HG03457 (cell line): ENCODE measurements around the gene KCNIP1.
A peak's percentile ranks its signal among the peaks of the same experiment; 100 is the strongest.

ENCODE experiments used
- ATAC-seq: cut with Tn5 transposase; IDR thresholded peaks from one replicate; pipeline ENCODE4 v1.9.1; 2021; ENCODE audit warnings: moderate number of reproducible peaks; ENCODE audit not compliant: unreplicated experiment

The KCNIP1 gene

GRCh38 chr5:170638454-170639220 lies 134.8 kb downstream of the KCNIP1 start:
- peak; percentile 59 for ATAC-seq

- no peak for ATAC-seq
Observed at GRCh38 chr5:170639221-170639925, 135.6 kb downstream of the KCNIP1 start.

- ATAC-seq = no peak
Observed at GRCh38 chr5:170640731-170641588, 137.1 kb downstream of the KCNIP1 start.

DNA sequence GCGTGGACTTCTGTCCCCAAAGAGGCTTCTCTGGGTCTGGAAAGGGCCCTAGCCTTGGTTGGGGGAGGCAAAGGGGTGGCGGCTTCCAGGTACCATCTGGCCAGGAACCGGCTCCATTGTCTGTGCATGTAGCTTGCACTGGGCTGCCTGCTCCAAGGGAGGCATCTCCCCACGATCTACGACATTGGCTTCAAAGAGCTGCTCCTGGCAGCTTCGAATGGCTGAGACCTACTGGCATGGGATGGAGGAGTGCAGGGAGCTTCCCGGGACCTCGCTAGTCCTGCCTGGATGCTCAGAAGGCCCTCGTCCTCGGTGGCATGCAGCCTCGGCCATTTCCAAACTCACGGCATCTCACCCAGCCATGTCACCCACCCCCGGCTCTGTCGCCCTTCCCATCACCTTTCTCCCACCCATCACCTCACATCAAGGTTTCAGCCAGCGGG lies 137.8 kb downstream of the KCNIP1 start:
- ATAC-seq = no peak

DNA sequence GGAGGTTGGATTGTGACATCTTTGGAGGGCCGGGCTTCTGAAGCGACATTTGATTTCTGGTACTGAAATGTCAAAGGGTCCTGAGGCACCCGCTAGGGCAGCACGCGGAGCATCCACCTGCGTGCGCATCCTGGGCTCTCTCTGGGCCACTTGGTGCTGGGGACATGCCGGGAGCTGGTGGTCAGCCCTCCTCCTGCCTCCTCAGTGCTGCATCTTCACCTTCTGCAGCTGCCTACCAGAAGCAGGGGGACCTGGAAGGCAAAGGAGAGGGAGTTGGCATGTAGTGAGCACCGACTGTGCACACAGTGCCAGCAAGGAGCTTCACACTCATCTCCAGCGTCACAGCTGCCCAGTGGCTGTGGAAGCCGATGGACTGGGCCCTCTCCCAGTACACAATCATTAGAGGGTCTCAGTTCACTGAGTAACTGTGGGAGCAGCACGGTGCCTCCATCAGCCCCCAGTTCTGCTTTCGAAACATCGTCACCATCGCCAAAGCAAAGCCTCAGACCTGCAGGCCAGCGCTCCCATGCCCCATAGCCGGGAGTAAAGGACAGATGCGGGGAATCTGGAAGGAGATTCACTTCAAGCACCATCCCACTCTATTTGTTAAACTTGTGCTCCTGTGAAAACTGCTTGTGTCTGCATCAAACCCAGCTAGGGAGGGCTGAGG lies 138.4 kb downstream of the KCNIP1 start:
- ATAC-seq = no peak

DNA sequence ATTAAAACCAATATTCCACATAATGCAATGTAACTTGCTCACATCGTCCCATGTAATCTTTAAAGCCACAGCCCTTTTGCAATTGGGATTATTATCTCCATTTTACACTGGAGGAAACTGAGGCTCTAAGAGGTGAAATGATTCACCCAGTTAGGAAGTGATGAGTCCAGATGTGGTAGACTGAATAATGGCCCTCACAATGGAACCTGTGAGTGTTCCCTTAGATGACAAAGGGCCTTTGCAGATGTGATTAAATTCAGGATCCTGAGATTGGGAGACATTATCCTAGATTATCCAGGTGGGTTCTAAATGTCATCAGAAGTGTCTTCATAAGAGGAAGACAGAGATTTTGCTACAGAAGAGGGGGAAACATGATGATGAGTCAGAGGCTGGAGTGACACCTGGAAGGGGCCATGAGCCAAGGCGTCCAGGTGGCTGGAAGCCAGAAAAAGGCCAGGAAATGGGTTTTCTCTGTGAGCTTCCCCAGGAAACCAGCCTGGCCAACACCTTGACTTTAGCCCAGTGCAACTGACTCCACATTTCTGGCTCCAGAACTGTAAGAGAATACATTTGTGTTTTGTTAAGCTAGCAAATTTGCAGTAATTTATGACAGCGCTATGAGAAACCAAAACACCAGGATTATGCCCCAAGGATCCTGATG lies 139.1 kb downstream of the KCNIP1 start:
- no peak for ATAC-seq

- no peak for ATAC-seq
Observed at GRCh38 chr5:170643591-170643990, 139.8 kb downstream of the KCNIP1 start.

- ATAC-seq = no peak
Observed at GRCh38 chr5:170644501-170644900, 140.7 kb downstream of the KCNIP1 start.

DNA sequence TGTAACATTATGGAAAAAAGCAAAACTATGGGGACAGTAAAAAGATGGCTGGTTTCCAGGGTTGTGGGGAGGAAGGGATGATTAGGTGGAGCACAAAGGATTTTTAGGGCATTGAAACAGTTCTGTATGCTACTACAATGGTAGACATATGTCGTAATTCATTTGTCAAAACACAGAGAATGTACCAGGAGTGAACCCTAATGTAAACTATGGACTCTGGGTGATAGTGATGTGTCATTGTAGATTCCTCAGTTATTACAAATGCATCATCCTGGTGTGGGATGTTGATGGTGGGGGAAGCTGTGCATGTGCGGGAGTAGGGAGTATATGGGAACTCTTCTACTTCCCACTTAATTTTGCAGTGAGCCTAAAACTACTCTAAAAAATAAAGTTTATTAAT lies 144.7 kb downstream of the KCNIP1 start:
- no peak for ATAC-seq

DNA sequence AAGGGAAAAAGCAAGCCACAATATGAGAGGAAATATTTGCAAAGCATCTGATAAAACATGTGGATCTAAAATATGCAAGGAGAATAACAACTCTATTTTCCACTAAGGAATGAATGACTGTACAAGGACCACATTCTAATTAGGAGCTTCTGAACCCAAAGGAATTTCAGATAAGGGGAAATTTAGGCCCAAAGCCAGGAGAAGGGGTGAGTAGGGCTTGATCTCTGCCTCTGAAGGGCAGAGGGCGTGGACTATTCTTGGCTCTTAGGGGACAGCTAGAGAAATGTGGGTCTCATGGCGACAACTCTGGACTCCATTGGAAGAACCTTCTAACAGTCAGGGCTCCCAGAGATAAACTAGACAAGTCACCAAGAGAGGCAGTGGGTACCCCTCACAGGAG lies 147.0 kb downstream of the KCNIP1 start:
- ATAC-seq = no peak

GRCh38 chr5:170651604-170652277 lies 147.9 kb downstream of the KCNIP1 start:
- no peak for ATAC-seq

DNA sequence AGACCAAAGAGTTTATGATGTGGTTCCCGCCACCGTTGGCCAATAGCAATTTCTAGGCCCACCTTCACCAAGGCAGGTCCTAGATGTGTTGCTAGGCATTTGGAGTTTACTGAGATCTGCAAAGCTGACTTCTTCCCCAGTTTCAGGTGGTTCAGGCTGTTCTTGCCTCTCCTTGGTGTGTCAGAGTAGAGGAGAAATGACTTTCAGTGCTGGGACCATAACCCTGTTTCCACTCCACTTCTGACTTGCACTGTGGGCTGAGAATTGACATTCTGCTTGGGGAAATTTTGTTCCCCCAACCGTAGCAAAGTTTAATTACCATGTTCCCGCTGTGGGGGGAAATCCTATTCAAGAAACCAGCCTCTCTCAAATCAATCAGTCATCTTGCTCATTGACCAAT lies 151.7 kb downstream of the KCNIP1 start:
- ATAC-seq = no peak

- ATAC-seq = no peak
Observed at GRCh38 chr5:170655920-170656319, 152.1 kb downstream of the KCNIP1 start.

- ATAC-seq = no peak
Observed at GRCh38 chr5:170656346-170656745, 152.5 kb downstream of the KCNIP1 start.

DNA sequence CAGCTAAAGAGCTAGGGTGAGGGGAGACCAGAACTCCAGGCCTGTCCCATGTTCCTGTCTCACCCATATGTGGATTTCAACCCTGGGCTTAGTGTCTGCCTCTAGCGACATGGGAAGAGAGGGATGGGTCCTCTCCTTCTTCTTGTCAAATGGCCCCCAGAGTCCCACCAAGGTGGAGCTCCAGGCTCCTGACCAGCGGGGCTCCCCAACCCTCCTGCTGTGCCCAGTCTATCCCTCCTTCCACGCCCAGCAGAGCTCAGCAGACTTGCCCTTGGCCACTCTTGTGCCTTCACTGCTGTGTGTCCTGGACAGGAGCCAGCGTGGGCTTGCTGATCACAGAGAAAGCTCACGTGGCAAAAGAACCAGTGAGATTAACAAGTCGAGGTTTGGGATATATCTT lies 156.7 kb downstream of the KCNIP1 start:
- ATAC-seq = no peak

GRCh38 chr5:170662966-170663365 lies 159.1 kb downstream of the KCNIP1 start:
- ATAC-seq = no peak

GRCh38 chr5:170678811-170679210 lies 175.0 kb downstream of the KCNIP1 start:
- no peak for ATAC-seq

GRCh38 chr5:170681013-170681433 lies 177.2 kb downstream of the KCNIP1 start:
- ATAC-seq = peak; percentile 77

- no peak for ATAC-seq
Observed at GRCh38 chr5:170691657-170692056, 187.8 kb downstream of the KCNIP1 start.

- ATAC-seq = no peak
Observed at GRCh38 chr5:170693701-170694100, 189.9 kb downstream of the KCNIP1 start.
